NCI-H524 (cell line): ENCODE results near the gene DKK2.
A peak's percentile ranks its signal among the peaks of the same experiment; 100 is the strongest.
"Not testable (repeated sequence)": the region's sequence is repeated elsewhere in the genome, so short reads cannot be mapped to it uniquely, and the experiment has no call there.

Source experiments
- DNase-seq, 2 experiments: peaks; one replicate each; lab custom pipeline; 2025; lab: John Stamatoyannopoulos, UW

DKK2 gene

DNA sequence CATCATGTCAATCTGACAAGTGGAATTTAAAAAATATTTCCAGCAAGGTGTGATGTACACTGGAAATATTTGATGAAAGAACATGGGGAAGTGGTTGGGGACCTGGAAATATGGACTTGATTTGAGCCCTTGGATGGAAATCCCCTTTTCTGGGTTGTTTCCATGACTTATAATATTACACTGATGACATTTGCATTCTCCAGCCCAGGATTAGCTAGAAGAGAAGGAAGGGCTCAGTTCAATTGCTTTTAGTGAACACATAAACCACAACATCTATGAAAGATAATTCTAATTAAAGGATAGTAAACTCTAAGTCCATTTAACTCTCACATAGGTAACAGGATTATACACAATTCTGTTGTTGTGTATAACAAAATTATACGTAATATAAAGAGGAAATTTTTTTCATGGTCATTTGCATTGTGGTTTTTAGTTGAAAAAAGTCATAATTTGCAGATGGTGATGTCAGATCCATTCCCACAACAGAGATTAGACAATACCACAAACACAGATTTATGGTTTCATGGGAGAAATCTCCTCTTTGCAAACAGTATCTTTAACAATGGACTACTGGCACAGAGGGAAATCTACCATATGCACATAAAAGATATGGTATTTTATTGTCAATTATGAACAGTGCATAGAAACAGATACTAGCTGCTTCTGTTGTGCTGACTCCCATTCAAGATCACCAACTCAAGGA, 126.5 kb downstream of the DKK2 start:
- no peak for DNase-seq

DNA sequence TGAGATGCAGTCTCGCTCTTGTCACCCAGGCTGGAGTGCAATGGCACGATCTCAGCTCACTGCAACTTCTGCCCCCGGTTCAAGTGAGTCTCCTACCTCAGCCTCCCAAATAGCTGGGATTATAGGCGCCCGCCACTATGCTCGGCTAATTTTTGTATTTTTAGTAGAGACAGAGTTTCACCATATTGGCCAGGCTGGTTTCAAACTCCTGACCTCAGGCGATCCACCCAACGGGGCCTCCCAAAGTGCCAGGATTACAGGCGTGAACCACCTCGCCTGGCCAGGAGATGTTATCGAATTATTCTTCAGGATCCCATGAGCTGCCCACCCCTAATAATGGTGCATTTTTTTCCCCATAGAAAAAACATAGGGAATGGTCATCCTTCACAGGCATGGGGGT, 128.1 kb downstream of the DKK2 start:
- DNase-seq: not testable (repeated sequence)

DNA sequence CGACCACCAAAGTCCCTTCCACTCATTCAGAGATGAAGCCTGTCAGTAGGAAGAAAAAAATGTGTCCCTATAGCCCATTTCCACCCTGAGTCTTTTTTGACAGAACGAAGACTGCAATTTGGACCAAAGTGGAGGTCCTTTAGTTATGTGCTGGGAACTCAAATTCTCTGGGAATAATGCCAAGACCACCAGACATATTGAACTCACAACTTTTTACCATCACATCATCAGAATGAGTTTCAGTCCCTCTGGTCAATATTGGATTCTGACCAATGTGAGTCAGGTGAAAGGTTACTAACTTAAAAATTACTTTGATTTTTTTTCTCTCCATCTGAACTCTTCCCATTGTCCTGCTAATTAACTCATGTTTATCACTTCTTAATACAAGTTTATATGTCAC, 128.9 kb downstream of the DKK2 start:
- no peak for DNase-seq

DNA sequence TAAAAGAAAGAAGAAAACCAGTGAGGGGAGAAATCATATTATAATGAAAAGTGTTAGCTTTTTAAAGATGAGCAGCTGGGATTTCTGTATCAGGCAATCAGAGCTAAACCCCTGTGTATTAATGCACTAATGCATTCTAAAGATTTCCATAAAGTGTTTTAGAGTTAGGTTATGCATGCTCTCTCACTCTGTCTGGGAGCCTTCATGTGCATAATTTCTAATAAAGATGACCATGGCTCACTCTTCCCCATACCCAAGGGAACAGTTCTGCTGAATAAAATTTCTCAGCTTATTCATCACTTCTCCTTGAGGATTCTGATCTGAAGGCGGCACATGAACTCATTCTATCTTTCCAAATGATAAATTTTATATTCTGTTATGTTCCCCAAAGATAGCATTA, 129.4 kb downstream of the DKK2 start:
- no peak for DNase-seq

DNA sequence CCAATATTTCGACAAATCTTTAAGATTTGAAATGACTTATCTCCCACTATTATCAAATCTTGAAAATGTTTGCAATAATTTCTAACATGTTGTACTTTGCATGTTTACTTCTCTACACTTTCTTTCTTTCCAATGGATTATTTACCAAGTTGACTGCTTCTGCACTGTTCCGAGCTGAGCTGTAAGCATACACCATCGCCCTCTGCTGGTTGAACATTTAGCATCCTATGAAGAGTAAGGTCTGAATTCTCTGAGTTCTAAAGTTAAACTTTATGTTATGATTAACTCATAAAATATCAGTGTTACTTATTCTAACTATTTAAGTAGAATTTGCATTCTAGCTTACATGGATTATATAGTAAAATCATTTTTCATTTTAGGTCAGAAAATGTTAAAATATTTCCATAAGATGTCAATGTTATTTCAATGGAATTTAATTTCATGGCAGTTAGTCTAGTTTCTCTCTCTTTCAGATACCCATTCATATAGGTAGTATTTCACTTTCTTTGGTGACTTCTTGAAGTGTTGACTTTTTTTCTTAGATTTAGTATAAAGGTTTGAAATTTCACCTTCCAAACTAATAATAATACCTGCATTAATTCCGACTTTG, 137.4 kb downstream of the DKK2 start:
- peak in 1 of 2 experiments; percentile 12 for DNase-seq

DNA sequence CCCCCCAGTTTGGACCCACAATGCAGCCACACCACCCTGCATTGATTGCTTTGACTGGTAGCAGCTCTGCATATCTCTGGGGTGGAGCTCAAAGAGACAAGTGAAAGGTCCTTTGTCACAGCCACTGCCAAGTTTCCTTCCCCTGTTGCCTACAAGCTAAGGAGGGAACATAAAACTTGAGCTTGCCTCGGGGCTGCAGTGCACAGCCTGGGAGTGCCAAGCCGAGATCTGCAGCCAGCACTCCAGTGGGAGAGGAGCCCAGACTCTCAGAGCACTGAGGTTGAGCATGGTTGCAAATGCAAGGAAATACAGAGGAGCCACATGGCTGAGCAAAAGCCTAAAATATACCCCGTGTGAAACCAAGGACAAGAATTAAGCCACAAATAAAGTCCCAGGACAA, 142.2 kb downstream of the DKK2 start:
- no peak for DNase-seq

DNA sequence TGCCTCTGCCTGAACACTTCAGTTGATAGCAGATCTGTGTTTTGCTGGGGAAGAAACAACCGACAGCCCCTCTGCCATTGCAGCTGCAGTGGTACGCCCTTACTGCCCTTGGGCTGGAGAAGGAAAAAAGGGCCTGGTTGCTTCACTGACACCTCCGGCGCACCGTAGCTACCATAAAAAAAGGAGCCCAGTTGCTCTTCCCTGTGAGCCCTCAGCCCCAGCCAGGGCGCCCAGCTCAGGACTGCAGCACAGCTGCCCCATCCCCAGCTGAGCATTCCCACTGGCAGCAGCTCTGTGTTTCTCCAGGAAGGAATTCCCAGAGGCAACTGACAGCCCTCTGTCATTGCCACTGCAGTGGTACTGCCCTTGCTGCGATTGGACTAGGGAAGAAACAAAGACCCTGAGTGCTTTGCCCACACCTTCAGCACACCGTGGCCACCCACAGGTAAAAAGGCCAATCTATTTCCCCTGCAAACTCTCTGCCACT, 142.7 kb downstream of the DKK2 start:
- no peak for DNase-seq

DNA sequence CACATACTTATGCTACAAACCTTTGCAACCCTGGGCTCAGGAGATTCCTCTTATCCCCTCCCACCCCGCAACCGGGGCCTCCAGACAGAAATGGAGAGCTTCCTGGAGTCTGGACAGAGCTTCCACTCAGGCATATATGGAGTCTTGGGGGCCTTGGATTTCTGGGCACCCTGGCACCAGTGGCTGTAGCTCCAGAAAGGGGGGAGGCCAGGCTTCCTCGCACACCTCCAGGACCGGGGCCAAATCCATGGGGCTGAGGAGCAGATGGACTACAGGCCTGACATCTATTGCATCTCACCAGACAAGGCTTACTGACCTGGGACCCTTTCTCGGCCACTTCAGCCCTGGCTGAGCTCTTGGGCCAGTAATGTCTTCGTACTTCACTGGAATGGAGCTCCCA, 143.3 kb downstream of the DKK2 start:
- no peak for DNase-seq

DNA sequence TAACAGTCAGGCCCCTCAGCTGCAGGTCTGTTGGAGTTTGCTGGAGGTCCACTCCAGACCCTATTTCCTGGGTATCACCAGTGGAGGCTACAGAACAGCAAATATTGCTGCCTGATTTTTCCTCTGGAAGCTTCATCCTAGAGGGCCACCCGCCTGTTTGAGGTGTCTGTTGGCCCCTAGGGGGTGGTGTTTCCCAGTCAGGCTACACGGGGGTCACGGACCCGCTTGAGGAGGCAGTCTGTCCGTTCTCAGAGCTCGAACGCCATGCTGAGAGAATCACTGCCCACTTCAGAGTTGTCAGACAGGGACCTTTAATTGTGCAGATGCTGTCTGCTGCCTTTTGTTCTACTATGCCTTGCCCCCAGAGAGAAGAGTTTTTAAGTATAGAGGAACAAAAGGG, 160.8 kb downstream of the DKK2 start:
- DNase-seq: no peak
